ENCODE results near the gene TAMM41.

- TF ChIP-seq CTCF (conservative IDR thresholded peaks at IDR 0.05; ENCODE audit: low read depth, low read length), result no peak
- TF ChIP-seq CHD1 (IDR thresholded peaks at IDR 0.05; ENCODE audit: low read depth, low read length), result no peak
- no peak for TF ChIP-seq POLR2A (IDR thresholded peaks at IDR 0.05; ENCODE audit: low read depth, low read length)
- TF ChIP-seq RCOR1 (IDR thresholded peaks at IDR 0.05; ENCODE audit: insufficient replicate concordance, low read length), result no peak
- peak; percentile 40; the same call in 1 of the 2 replicates for TF ChIP-seq BHLHE40 (IDR thresholded peaks at IDR 0.05; ENCODE audit: low read depth, low read length)
- no peak for TF ChIP-seq RFX5 (IDR thresholded peaks at IDR 0.05; ENCODE audit: low read depth, low read length)
- TF ChIP-seq RAD21 (IDR thresholded peaks at IDR 0.05; ENCODE audit: low read length), result no peak
- TF ChIP-seq ELK1 (IDR thresholded peaks at IDR 0.05; ENCODE audit: borderline replicate concordance, low read depth, low read length), result no peak
- no peak for TF ChIP-seq CEBPB (IDR thresholded peaks at IDR 0.05; ENCODE audit: low read depth, low read length)
- TF ChIP-seq MAZ (IDR thresholded peaks at IDR 0.05; ENCODE audit: borderline replicate concordance, low read depth, low read length), result no peak
- TF ChIP-seq SMC3 (IDR thresholded peaks at IDR 0.05; ENCODE audit: low read depth, low read length), result no peak
Observed at GRCh38 chr3:11826628-11827265, 19.9 kb downstream of the TAMM41 start.
